CD14-positive monocyte (primary cell): ENCODE measurements around the gene CYP2W1. TPM values are rescaled to one million over a fixed set of nuclear protein-coding genes. Genes with fewer than 3 reads are reported as not detected.
A peak's percentile ranks its signal among the peaks of the same experiment; 100 is the strongest.

ENCODE experiments used
- DNase-seq, 3 donors: peaks; one replicate each; pipeline ENCODE4 v3.0.0-alpha.2; 2011 to 2022
- H2AFZ ChIP-seq: 2 replicates; pipeline ENCODE4 v1.6.0; 2012; ENCODE audit warnings: mild to moderate bottlenecking, low read depth, low read length, inconsistent platforms; ENCODE audit not compliant: insufficient read depth, poor library complexity, severe bottlenecking
- H3K27ac ChIP-seq, 2 donors: 1 replicate in 1 of 2; 2 replicates in 1 of 2; pipeline ENCODE4 v1.5.1; 2012 to 2013; ENCODE audit warnings: low read length in 2 of 2, control low read depth in 1 of 2, inconsistent platforms in 1 of 2, low read depth in 1 of 2, mild to moderate bottlenecking in 1 of 2
- H3K27me3 ChIP-seq, 2 donors: one replicate each; pipeline versions ENCODE4 v1.6.0 to v1.6.1; 2011 to 2013; ENCODE audit warnings: low read length in 2 of 2; ENCODE audit not compliant: control insufficient read depth in 2 of 2, insufficient read depth in 2 of 2
- H3K36me3 ChIP-seq, 2 donors: replicated peaks in 1 of 2; 1 replicate in 1 of 2; 2 replicates in 1 of 2; pipeline versions ENCODE4 v1.5.1 to v1.6.1; 2012 to 2013; ENCODE audit warnings: low read length in 2 of 2, control low read depth in 1 of 2, inconsistent platforms in 1 of 2, mild to moderate bottlenecking in 1 of 2; ENCODE audit not compliant: insufficient read depth in 2 of 2, control insufficient read depth in 1 of 2
- H3K4me1 ChIP-seq, 2 donors: 1 replicate in 1 of 2; 2 replicates in 1 of 2; pipeline versions ENCODE4 v1.5.1 to v1.6.1; 2012 to 2013; ENCODE audit warnings: low read length in 2 of 2, control low read depth in 1 of 2, inconsistent platforms in 1 of 2, mild to moderate bottlenecking in 1 of 2, moderate library complexity in 1 of 2; ENCODE audit not compliant: insufficient read depth in 2 of 2, control insufficient read depth in 1 of 2
- H3K4me2 ChIP-seq: replicated peaks from 2 replicates; pipeline ENCODE3; 2012; ENCODE audit warnings: low read length, moderate library complexity, mild to moderate bottlenecking; ENCODE audit not compliant: poor library complexity, severe bottlenecking; ENCODE audit errors: extremely low read depth
- H3K4me3 ChIP-seq, 3 experiments: fragments of 200-600 bp in 1 of 3; sonication (generic) in 1 of 3; replicated peaks in 1 of 3; 1 replicate in 2 of 3; 2 replicates in 1 of 3; pipeline ENCODE4 v1.5.1; 2011 to 2013; ENCODE audit warnings: low read length in 3 of 3, mild to moderate bottlenecking in 3 of 3, control low read depth in 2 of 3, low read depth in 2 of 3, inconsistent platforms in 1 of 3, moderate library complexity in 1 of 3
- H3K79me2 ChIP-seq: 2 replicates; pipeline ENCODE4 v1.6.0; 2012; ENCODE audit warnings: mild to moderate bottlenecking, control low read depth, inconsistent platforms, low read length, moderate library complexity; ENCODE audit not compliant: insufficient read depth
- H3K9ac ChIP-seq: 2 replicates; pipeline ENCODE4 v1.6.0; 2017; ENCODE audit warnings: low read length, mild to moderate bottlenecking; ENCODE audit not compliant: insufficient read depth, poor library complexity, severe bottlenecking
- H3K9me3 ChIP-seq, 2 donors: replicated peaks in 1 of 2; 1 replicate in 1 of 2; 2 replicates in 1 of 2; pipeline versions ENCODE4 v1.5.1 to v1.6.1; 2012 to 2013; ENCODE audit warnings: low read length in 2 of 2, control low read depth in 1 of 2; ENCODE audit not compliant: control insufficient read depth in 1 of 2, insufficient read depth in 1 of 2
- H4K20me1 ChIP-seq: 2 replicates; pipeline ENCODE4 v1.6.0; 2012; ENCODE audit warnings: mild to moderate bottlenecking, low read length, control low read depth, moderate library complexity; ENCODE audit not compliant: insufficient read depth
- H3K27ac Mint-ChIP-seq, 7 donors: one replicate each; pipeline ENCODE4 v1.8.0; 2020; ENCODE audit warnings: mild to moderate bottlenecking in 7 of 7, mixed read lengths in 7 of 7, moderate library complexity in 6 of 7, inconsistent platforms in 2 of 7
- H3K27me3 Mint-ChIP-seq, 3 donors: one replicate each; pipeline ENCODE4 v1.8.0; 2021 to 2022; ENCODE audit warnings: low read depth in 3 of 3, mild to moderate bottlenecking in 3 of 3, mixed read lengths in 3 of 3, moderate library complexity in 3 of 3, inconsistent platforms in 1 of 3
- H3K36me3 Mint-ChIP-seq, 2 donors: one replicate each; pipeline ENCODE4 v1.8.0; 2020; ENCODE audit warnings: mixed read lengths in 2 of 2, inconsistent platforms in 1 of 2, mild to moderate bottlenecking in 1 of 2
- H3K4me1 Mint-ChIP-seq: one replicate; pipeline ENCODE4 v1.8.0; 2020; ENCODE audit warnings: mild to moderate bottlenecking, mixed read lengths
- H3K4me3 Mint-ChIP-seq, 2 donors: one replicate each; pipeline ENCODE4 v1.8.0; 2020; ENCODE audit warnings: mild to moderate bottlenecking in 2 of 2, mixed read lengths in 2 of 2, moderate library complexity in 1 of 2
- H3K9me3 Mint-ChIP-seq, 7 donors: one replicate each; pipeline ENCODE4 v1.8.0; 2020 to 2022; ENCODE audit warnings: mixed read lengths in 7 of 7, mild to moderate bottlenecking in 6 of 7, moderate library complexity in 6 of 7, inconsistent platforms in 2 of 7
- CTCF ChIP-seq: fragments of 200-600 bp; IDR thresholded peaks from one replicate; pipeline ENCODE4 v1.8.0; 2022; ENCODE audit warnings: antibody characterized with exemption, mild to moderate bottlenecking
- WGBS: methylation state at CpG from one replicate; pipeline ENCODE4 v1.1.5; 2013; ENCODE audit warnings: missing lambda C conversion rate; ENCODE audit not compliant: insufficient coverage; 5-methylcytosine and 5-hydroxymethylcytosine counted together
- intact Hi-C, 2 donors: fragments of 100-400 bp; cut with micrococcal nuclease; formaldehyde crosslinking; loops; one replicate each; pipeline versions ENCODE4 v1.15.0 to v1.15.1; 2023
- polyA plus RNA-seq, 3 donors: library from polyadenylated mRNA; depleted of rRNA in 1 of 3; unstranded in 2 of 3; stranded (reverse) in 1 of 3; fragments of 300-500 nt in 2 of 3; fragments of >200 nt in 1 of 3; fragmentation: Illumina TruSeq in 2 of 3; gene quantifications; 1 replicate in 2 of 3; 2 replicates in 1 of 3; pipeline ENCODE4 v1.2.3, GENCODE V29; 2012 to 2021

CYP2W1 gene
- polyA plus RNA-seq, 3 donors = not detected

DNA sequence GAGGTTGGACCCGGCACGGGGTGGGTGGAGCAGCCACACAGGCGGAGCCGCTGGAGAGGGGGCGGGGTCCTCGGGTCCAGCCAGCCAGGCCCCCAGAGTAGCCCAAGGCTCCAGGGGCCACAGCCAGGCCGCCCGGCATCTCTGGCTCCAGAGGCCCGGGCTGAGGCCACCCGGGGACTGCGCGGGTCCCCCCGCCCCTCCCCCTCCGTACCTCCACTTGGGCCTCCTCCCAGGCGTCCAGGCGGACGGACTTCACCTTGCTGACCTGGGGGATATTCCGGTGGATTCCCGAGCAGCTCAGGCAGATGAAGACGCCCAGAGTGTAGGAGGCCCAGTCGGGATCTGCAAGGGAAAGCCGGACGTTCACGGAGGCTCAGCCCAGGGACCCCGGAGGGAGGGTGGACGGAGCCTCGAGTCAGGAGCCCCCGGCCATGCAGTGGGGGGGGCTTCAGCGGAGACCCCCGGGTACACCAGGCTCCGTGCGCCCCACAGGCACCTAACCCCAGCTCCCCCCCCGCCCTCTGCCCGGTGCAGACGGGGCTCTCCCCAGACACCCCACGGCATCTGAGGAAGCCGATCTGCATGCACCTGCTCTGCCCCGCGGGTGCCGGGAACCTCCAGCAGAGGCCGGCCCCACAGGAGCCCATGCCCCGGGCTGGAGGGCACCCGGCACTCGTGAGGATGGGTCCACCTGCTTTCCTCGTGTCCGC lies 47.7 kb upstream of the CYP2W1 start:
- Mint-ChIP-seq H3K4me1 (peaks cover 36% of the 10 kb centered on the region), H3K9me3 (peaks cover 0 to 2% (median 0%) of the 10 kb centered on the region in 7 donors), H3K4me3 (no peak overlapping the region), H3K27ac (peak overlapping the region in 1 of 7 donors; percentile 80), H3K27me3 (peaks cover 0 to 1% (median 0%) of the 10 kb centered on the region in 3 donors), H3K36me3 (peaks cover 41 to 57% of the 10 kb centered on the region in 2 donors)
- H3K27ac ChIP-seq = no peak overlapping the region
- no peak overlapping the region for H3K4me3 ChIP-seq
- no peak overlapping the region for H3K4me2 ChIP-seq
- no peak for TF ChIP-seq CTCF
- H3K36me3 ChIP-seq = peaks cover 35 to 49% of the 10 kb centered on the region in 2 donors
- H3K9me3 ChIP-seq = no peaks in the 10 kb centered on the region
- 98% methylated on average over 37 of the region's 46 CpGs for WGBS
- peaks cover 36 to 39% of the 10 kb centered on the region in 2 donors for H3K4me1 ChIP-seq
- no peak overlapping the region for H3K9ac ChIP-seq
- peaks cover 68% of the 10 kb centered on the region for H4K20me1 ChIP-seq
- intact Hi-C loops = no loop called here
- H2AFZ ChIP-seq = no peak overlapping the region
- peaks cover 69% of the 10 kb centered on the region for H3K79me2 ChIP-seq
- H3K27me3 ChIP-seq = no peaks in the 10 kb centered on the region
- no peak for DNase-seq

- no peak for DNase-seq
- peaks cover 0 to 2% (median 0%) of the 10 kb centered on the region in 7 donors for H3K9me3 Mint-ChIP-seq
- 96% methylated on average over 25 of the region's 28 CpGs for WGBS
- H3K4me1 ChIP-seq = peaks cover 36 to 39% of the 10 kb centered on the region in 2 donors
- intact Hi-C loops = no loop called here
- H3K27me3 Mint-ChIP-seq = peaks cover 0 to 1% (median 0%) of the 10 kb centered on the region in 3 donors
- H3K27ac Mint-ChIP-seq = peak overlapping the region in 6 of 7 donors; percentile 32 to 80 (median 66)
- H3K4me3 ChIP-seq = no peak overlapping the region
- no peak overlapping the region for H3K27ac ChIP-seq
- no peak overlapping the region for H2AFZ ChIP-seq
- H3K36me3 Mint-ChIP-seq = peaks cover 44 to 56% of the 10 kb centered on the region in 2 donors
- no peaks in the 10 kb centered on the region for H3K27me3 ChIP-seq
- no peak overlapping the region for H3K9ac ChIP-seq
- TF ChIP-seq CTCF = no peak
- peaks cover 36% of the 10 kb centered on the region for H3K4me1 Mint-ChIP-seq
- H3K4me3 Mint-ChIP-seq = no peak overlapping the region
- H3K36me3 ChIP-seq = peaks cover 35 to 49% of the 10 kb centered on the region in 2 donors
- H3K9me3 ChIP-seq = no peaks in the 10 kb centered on the region
- H4K20me1 ChIP-seq = peaks cover 74% of the 10 kb centered on the region
- no peak overlapping the region for H3K4me2 ChIP-seq
- H3K79me2 ChIP-seq = peaks cover 72% of the 10 kb centered on the region
Observed at GRCh38 chr7:935874-936385, 47.1 kb upstream of the CYP2W1 start.
